A549 (cell line): ENCODE measurements around the gene SLC22A31. TPM values are rescaled to one million over a fixed set of nuclear protein-coding genes. Genes with fewer than 3 reads are reported as not detected.

Source experiments
- ATAC-seq, 2 experiments: fragments of 200-7000 bp in 1 of 2; fragments of >200 bp in 1 of 2; cut with Nextera tagmentation in 1 of 2; cut with Tn5 transposase in 1 of 2; 3 replicates each; pipeline versions ENCODE4 v1.8.0 to v1.9.1; 2018 to 2020; ENCODE audit warnings: mild to moderate bottlenecking in 1 of 2, moderate library complexity in 1 of 2
- CTCF ChIA-PET: fragments of 300-600 bp; sonication (Branson Sonifier 250); formaldehyde crosslinking; extraction: SDS; loops from one replicate; lab custom pipeline; 2021; ENCODE audit warnings: antibody characterized with exemption, inconsistent platforms; lab: Yijun Ruan, JAX
- POLR2A ChIA-PET: fragments of 350-600 bp; formaldehyde crosslinking; extraction: SDS; loops from one replicate; lab custom pipeline; 2021; ENCODE audit warnings: antibody characterized with exemption, inconsistent platforms; lab: Yijun Ruan, JAX
- DNase-seq, 2 experiments: peaks; one replicate each; pipeline versions ENCODE4 v3.0.0 to v3.0.0-alpha.2; 2011 to 2016; ENCODE audit warnings: low read depth in 1 of 2, low spot score in 1 of 2
- FAIRE-seq: peaks from 2 replicates; lab custom pipeline; 2011; peaks lifted over from hg19 to GRCh38; lab: Jason Lieb, UNC
- H3K27ac ChIP-seq, 2 experiments: fragments of >200 bp; sonication (Bioruptor Twin); formaldehyde crosslinking; 3 replicates each; pipeline ENCODE4 v1.5.1; 2016 to 2017
- H3K4me1 ChIP-seq: fragments of >200 bp; sonication (Bioruptor Twin); formaldehyde crosslinking; 3 replicates; pipeline ENCODE4 v1.6.1; 2016
- H3K4me2 ChIP-seq: fragments of >200 bp; sonication (Bioruptor Twin); formaldehyde crosslinking; 3 replicates; pipeline ENCODE4 v1.6.1; 2016
- H3K4me3 ChIP-seq: fragments of >200 bp; sonication (Bioruptor Twin); formaldehyde crosslinking; 3 replicates; pipeline ENCODE4 v1.5.1; 2016
- H3K9me3 ChIP-seq: fragments of >200 bp; sonication (Bioruptor Twin); formaldehyde crosslinking; 3 replicates; pipeline ENCODE4 v1.6.1; 2016
- CBX8 ChIP-seq: fragments of 200-600 bp; sonication (generic); IDR thresholded peaks from 2 replicates; pipeline ENCODE4 v1.6.1; 2016
- FOSL2 ChIP-seq, 2 experiments: fragments of 450-650 bp in 1 of 2; fragments of >200 bp in 1 of 2; sonication (Bioruptor Twin) in 1 of 2; formaldehyde crosslinking; IDR thresholded peaks; 2 replicates each; pipeline versions ENCODE4 v1.5.0 to v1.6.1; 2016 to 2020; ENCODE audit warnings: mild to moderate bottlenecking in 1 of 2, moderate library complexity in 1 of 2
- HOXB13 ChIP-seq: fragments of 250-450 bp; sonication (Bioruptor Pico); IDR thresholded peaks from 2 replicates; pipeline ENCODE4 v1.5.0; 2020; ENCODE audit warnings: low read depth, mild to moderate bottlenecking, moderate library complexity
- HOXB5 ChIP-seq: fragments of 250-450 bp; sonication (Bioruptor Pico); IDR thresholded peaks from 2 replicates; pipeline ENCODE4 v1.5.0; 2020; ENCODE audit warnings: mild to moderate bottlenecking, moderate library complexity
- NFE2L2 ChIP-seq: fragments of 150-350 bp; conservative IDR thresholded peaks from 2 replicates; pipeline ENCODE4 v1.6.1; 2014; ENCODE audit warnings: low read length
- PHF8 ChIP-seq: fragments of 200-600 bp; sonication (generic); IDR thresholded peaks from 2 replicates; pipeline ENCODE4 v1.6.1; 2016; ENCODE audit warnings: low read depth, mild to moderate bottlenecking, antibody characterized with exemption, moderate library complexity, borderline replicate concordance
- RAD21 ChIP-seq, 2 experiments: fragments of >200 bp in 1 of 2; sonication (Bioruptor Twin) in 1 of 2; formaldehyde crosslinking in 1 of 2; IDR thresholded peaks in 1 of 2; conservative IDR thresholded peaks in 1 of 2; 2 replicates in 1 of 2; 3 replicates in 1 of 2; pipeline ENCODE4 v1.6.1; 2012 to 2018; ENCODE audit warnings: inconsistent platforms in 1 of 2
- RARB ChIP-seq: fragments of 250-450 bp; sonication (Bioruptor Pico); IDR thresholded peaks from 2 replicates; pipeline ENCODE4 v1.8.0; 2021; ENCODE audit warnings: mild to moderate bottlenecking, moderate library complexity
- RCOR1 ChIP-seq: fragments of 150-350 bp; IDR thresholded peaks from 2 replicates; pipeline ENCODE4 v1.6.1; 2014; ENCODE audit warnings: antibody characterized with exemption, low read length, low read depth
- ZC3H11A ChIP-seq: fragments of 450-650 bp; IDR thresholded peaks from 2 replicates; pipeline ENCODE4 v1.6.1; 2014; ENCODE audit warnings: antibody characterized with exemption, mild to moderate bottlenecking
- WGBS: methylation state at CpG from one replicate; pipeline ENCODE4 v1.1.6; 2017; ENCODE audit errors: missing lambda C conversion rate; 5-methylcytosine and 5-hydroxymethylcytosine counted together
- polyA plus RNA-seq, 4 experiments: library from polyadenylated mRNA; depleted of rRNA in 3 of 4; stranded (reverse); fragments of >200 nt; fragmentation: RNase III in 1 of 4; extraction: RNeasy Plus Mini Kit Qiagen cat#74134 plus additional on column Dnase treatment in 1 of 4; gene quantifications; 2 replicates in 3 of 4; 3 replicates in 1 of 4; pipeline ENCODE4 v1.2.3, GENCODE V29; 2011 to 2017
- TF ChIP-seq, protein P1 (sequence below): IDR thresholded peaks from 2 replicates; pipeline ENCODE4 v1.6.1; 2012
- TF ChIP-seq, protein P2 (sequence below): IDR thresholded peaks from 2 replicates; pipeline ENCODE4 v1.6.1; 2012; ENCODE audit warnings: low read depth, borderline replicate concordance
- TF ChIP-seq, protein P3 (sequence below): fragments of 200-600 bp; sonication (generic); IDR thresholded peaks from 2 replicates; pipeline ENCODE4 v1.6.1; 2016; ENCODE audit warnings: antibody characterized with exemption, mild to moderate bottlenecking, moderate library complexity
- TF ChIP-seq, protein P4 (sequence below): IDR thresholded peaks from 2 replicates; pipeline ENCODE4 v1.6.1; 2012

Gene SLC22A31
- polyA plus RNA-seq, 2 of the 4 experiments (the other 2 are of a cell fraction), result 0.36 to 0.77 TPM

DNA sequence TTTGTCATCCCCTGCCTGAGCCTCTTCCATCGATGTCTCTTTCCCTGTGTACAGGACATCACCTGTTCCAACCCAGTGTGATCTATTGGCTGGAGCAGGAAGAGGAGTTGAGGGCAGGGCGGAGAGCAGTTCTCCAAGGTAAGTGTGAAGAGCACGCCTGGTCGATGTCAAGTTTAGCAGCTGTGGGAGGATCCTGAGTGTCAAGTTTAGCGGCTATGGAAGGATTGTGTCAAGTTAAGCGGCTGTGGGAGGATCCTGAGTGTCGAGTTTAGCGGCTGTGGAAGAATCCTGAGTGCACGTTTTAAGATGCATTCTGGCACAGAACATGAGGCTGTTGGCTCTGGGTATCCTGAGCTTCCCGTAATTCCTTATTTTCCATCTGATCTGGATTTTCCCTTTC, 24.3 kb upstream of the SLC22A31 start:
- H3K27ac ChIP-seq, result no peak overlapping the region
- ChIA-PET CTCF (no interaction called here), POLR2A (interaction anchor here (0.7 kb wide), 1 partner anchor 1240 kb away, joined by 9 read pairs; no protein-coding TSS in a partner anchor)
- no peaks in the 10 kb centered on the region for H3K4me1 ChIP-seq
- peaks cover 58% of the 10 kb centered on the region for H3K9me3 ChIP-seq
- H3K4me3 ChIP-seq, result no peak overlapping the region
- 93% methylated on average over 10 of the region's 10 CpGs for WGBS
- H3K4me2 ChIP-seq, result no peak overlapping the region
- DNase-seq (no peak), FAIRE-seq (no peak), ATAC-seq (no peak)
- TF ChIP-seq, protein P1, sequence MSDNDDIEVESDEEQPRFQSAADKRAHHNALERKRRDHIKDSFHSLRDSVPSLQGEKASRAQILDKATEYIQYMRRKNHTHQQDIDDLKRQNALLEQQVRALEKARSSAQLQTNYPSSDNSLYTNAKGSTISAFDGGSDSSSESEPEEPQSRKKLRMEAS, result no peak
- TF ChIP-seq, protein P2, sequence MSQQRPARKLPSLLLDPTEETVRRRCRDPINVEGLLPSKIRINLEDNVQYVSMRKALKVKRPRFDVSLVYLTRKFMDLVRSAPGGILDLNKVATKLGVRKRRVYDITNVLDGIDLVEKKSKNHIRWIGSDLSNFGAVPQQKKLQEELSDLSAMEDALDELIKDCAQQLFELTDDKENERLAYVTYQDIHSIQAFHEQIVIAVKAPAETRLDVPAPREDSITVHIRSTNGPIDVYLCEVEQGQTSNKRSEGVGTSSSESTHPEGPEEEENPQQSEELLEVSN, result no peak
- no peak for TF ChIP-seq CBX8

DNA sequence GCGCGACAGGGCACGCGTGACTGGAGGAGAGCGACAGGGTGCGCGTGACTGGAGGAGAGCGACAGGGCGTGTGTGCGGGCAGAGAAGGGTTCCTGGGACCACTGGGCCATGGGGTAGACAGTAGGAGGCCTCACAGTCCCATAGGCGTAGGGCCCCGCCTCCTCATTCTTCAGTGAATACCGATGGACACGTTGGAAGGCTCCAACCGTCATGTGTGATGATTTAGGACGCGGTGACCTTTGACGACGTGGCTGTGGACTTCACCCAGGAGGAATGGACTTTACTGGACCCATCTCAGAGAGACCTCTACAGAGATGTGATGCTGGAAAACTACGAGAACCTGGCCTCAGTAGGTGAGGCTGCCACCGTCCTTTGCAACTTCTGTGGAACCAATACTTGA, 22.6 kb upstream of the SLC22A31 start:
- no peak for FAIRE-seq
- 94% methylated on average over 21 of the region's 21 CpGs for WGBS
- CTCF ChIA-PET, result no interaction called here

DNA sequence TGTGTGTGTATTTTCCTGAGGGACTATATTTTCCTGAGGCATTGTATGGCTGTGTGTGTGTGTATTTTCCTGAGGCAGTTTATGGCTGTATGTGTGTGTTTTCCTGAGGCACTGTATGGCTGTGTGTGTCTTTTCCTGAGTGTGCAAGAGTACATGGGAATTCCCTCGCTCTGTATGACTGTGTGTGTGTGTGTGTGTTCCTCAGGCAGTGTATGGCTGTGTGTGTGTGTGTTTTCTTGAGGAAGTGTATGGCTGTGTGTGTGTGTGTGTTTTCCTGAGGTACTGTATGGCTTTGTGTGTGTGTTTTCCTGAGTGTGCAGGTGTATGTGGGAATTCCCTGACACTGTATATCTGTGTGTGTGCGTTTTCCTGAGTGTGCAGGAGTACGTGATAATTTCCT, 21.3 kb upstream of the SLC22A31 start:
- CTCF ChIA-PET, result no interaction called here

More for the DNA sequence above, 22.6 kb upstream of the SLC22A31 start:
- Histone ChIP-seq H3K4me2 (no peak overlapping the region), H3K27ac (no peak overlapping the region), H3K4me1 (peaks cover 4% of the 10 kb centered on the region; the same call in 2 of the 3 replicates), H3K9me3 (peaks cover 41% of the 10 kb centered on the region), H3K4me3 (no peak overlapping the region)
- TF ChIP-seq ZC3H11A (no peak), NFE2L2 (no peak), RARB (no peak)
- ATAC-seq (no peak), DNase-seq (no peak)
- POLR2A ChIA-PET, result no interaction called here

More for the DNA sequence above, 21.3 kb upstream of the SLC22A31 start:
- no peak for FAIRE-seq
- TF ChIP-seq, protein P3, sequence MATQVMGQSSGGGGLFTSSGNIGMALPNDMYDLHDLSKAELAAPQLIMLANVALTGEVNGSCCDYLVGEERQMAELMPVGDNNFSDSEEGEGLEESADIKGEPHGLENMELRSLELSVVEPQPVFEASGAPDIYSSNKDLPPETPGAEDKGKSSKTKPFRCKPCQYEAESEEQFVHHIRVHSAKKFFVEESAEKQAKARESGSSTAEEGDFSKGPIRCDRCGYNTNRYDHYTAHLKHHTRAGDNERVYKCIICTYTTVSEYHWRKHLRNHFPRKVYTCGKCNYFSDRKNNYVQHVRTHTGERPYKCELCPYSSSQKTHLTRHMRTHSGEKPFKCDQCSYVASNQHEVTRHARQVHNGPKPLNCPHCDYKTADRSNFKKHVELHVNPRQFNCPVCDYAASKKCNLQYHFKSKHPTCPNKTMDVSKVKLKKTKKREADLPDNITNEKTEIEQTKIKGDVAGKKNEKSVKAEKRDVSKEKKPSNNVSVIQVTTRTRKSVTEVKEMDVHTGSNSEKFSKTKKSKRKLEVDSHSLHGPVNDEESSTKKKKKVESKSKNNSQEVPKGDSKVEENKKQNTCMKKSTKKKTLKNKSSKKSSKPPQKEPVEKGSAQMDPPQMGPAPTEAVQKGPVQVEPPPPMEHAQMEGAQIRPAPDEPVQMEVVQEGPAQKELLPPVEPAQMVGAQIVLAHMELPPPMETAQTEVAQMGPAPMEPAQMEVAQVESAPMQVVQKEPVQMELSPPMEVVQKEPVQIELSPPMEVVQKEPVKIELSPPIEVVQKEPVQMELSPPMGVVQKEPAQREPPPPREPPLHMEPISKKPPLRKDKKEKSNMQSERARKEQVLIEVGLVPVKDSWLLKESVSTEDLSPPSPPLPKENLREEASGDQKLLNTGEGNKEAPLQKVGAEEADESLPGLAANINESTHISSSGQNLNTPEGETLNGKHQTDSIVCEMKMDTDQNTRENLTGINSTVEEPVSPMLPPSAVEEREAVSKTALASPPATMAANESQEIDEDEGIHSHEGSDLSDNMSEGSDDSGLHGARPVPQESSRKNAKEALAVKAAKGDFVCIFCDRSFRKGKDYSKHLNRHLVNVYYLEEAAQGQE, result no peak
- TF ChIP-seq PHF8 (no peak), RAD21 (conservative IDR thresholded peaks at IDR 0.05 in 1 of 2, IDR thresholded peaks at IDR 0.05 in 1 of 2) (no peak), HOXB5 (CRISPR knock-in tag) (no peak), CBX8 (no peak), HOXB13 (CRISPR knock-in tag) (no peak), FOSL2 (IDR thresholded peaks at IDR 0.05) (no peak), FOSL2 (CRISPR knock-in tag; IDR thresholded peaks at IDR 0.05) (no peak), RCOR1 (no peak)
- TF ChIP-seq, protein P4, sequence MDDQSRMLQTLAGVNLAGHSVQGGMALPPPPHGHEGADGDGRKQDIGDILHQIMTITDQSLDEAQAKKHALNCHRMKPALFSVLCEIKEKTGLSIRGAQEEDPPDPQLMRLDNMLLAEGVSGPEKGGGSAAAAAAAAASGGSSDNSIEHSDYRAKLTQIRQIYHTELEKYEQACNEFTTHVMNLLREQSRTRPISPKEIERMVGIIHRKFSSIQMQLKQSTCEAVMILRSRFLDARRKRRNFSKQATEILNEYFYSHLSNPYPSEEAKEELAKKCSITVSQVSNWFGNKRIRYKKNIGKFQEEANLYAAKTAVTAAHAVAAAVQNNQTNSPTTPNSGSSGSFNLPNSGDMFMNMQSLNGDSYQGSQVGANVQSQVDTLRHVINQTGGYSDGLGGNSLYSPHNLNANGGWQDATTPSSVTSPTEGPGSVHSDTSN, result no peak
- TF ChIP-seq, protein P2, result no peak
- POLR2A ChIA-PET, result no interaction called here
- ATAC-seq, result no peak
- Histone ChIP-seq H3K27ac (no peak overlapping the region), H3K4me3 (no peak overlapping the region), H3K9me3 (peaks cover 28% of the 10 kb centered on the region), H3K4me2 (no peak overlapping the region), H3K4me1 (peaks cover 4% of the 10 kb centered on the region; the same call in 2 of the 3 replicates)
- DNase-seq, result no peak
- 95% methylated on average over 3 of the region's 3 CpGs for WGBS
